Liver (tissue), 9 donors: ENCODE data around the gene DNAI4. TPM values are rescaled to one million over a fixed set of nuclear protein-coding genes. Genes with fewer than 3 reads are reported as not detected.

Source experiments
- DNase-seq: peaks from one replicate; pipeline ENCODE4 v3.0.0-alpha.2; 2017; ENCODE audit warnings: low spot score
- H3K27ac ChIP-seq, 2 donors: one replicate each; pipeline ENCODE4 v1.7.0; 2013; ENCODE audit warnings: inconsistent platforms in 2 of 2, low read length in 2 of 2, control low read depth in 1 of 2, low read depth in 1 of 2, mild to moderate bottlenecking in 1 of 2
- H3K27me3 ChIP-seq, 4 donors: one replicate each; pipeline versions ENCODE4 v1.6.1 to v1.7.0; 2013; ENCODE audit warnings: low read length in 3 of 4, inconsistent platforms in 1 of 4, mild to moderate bottlenecking in 1 of 4, moderate library complexity in 1 of 4; ENCODE audit not compliant: control insufficient read depth in 4 of 4, insufficient read depth in 4 of 4
- H3K36me3 ChIP-seq, 4 donors: one replicate each; pipeline versions ENCODE4 v1.6.1 to v1.7.0; 2013; ENCODE audit warnings: low read length in 3 of 4, mild to moderate bottlenecking in 3 of 4, low read depth in 1 of 4, moderate library complexity in 1 of 4; ENCODE audit not compliant: control insufficient read depth in 4 of 4, insufficient read depth in 3 of 4
- H3K4me1 ChIP-seq, 4 donors: one replicate each; pipeline versions ENCODE4 v1.6.1 to v1.7.0; 2013; ENCODE audit warnings: low read length in 3 of 4, mild to moderate bottlenecking in 3 of 4, moderate library complexity in 1 of 4; ENCODE audit not compliant: control insufficient read depth in 4 of 4, insufficient read depth in 4 of 4
- H3K4me3 ChIP-seq, 3 donors: one replicate each; pipeline versions ENCODE4 v1.6.1 to v1.7.0; 2013; ENCODE audit warnings: low read length in 3 of 3, control low read depth in 1 of 3, low read depth in 1 of 3, mild to moderate bottlenecking in 1 of 3
- H3K9ac ChIP-seq, 2 donors: one replicate each; pipeline ENCODE4 v1.7.0; 2013; ENCODE audit warnings: low read length in 2 of 2, mild to moderate bottlenecking in 2 of 2, moderate library complexity in 2 of 2, control low read depth in 1 of 2, low read depth in 1 of 2
- H3K9me3 ChIP-seq, 4 donors: one replicate each; pipeline versions ENCODE4 v1.6.1 to v1.7.0; 2013; ENCODE audit warnings: low read length in 3 of 4; ENCODE audit not compliant: control insufficient read depth in 4 of 4
- ATF3 ChIP-seq: IDR thresholded peaks from 2 replicates; pipeline ENCODE4 v1.6.1; 2016; ENCODE audit warnings: antibody characterized with exemption
- CTCF ChIP-seq: fragments of 150-350 bp; IDR thresholded peaks from 2 replicates; pipeline ENCODE4 v1.5.1; 2017; ENCODE audit warnings: improper control_type of control experiment, low read depth, low read length; ENCODE audit not compliant: missing input control
- EGR1 ChIP-seq, 2 donors: IDR thresholded peaks; 2 replicates each; pipeline ENCODE4 v1.6.1; 2016 to 2018; ENCODE audit warnings: antibody characterized with exemption in 2 of 2, low read depth in 2 of 2
- FOXA1 ChIP-seq: IDR thresholded peaks from 2 replicates; pipeline ENCODE4 v1.6.1; 2016; ENCODE audit warnings: antibody characterized with exemption
- FOXA2 ChIP-seq: IDR thresholded peaks from 2 replicates; pipeline ENCODE4 v1.6.1; 2016; ENCODE audit warnings: antibody characterized with exemption
- GABPA ChIP-seq, 2 donors: IDR thresholded peaks in 1 of 2; conservative IDR thresholded peaks in 1 of 2; 2 replicates each; pipeline ENCODE4 v1.6.1; 2016; ENCODE audit warnings: antibody characterized with exemption in 2 of 2, mild to moderate bottlenecking in 1 of 2, moderate library complexity in 1 of 2
- HNF4A ChIP-seq, 2 donors: conservative IDR thresholded peaks; 2 replicates each; pipeline ENCODE4 v1.6.1; 2016; ENCODE audit warnings: antibody characterized with exemption in 2 of 2, mild to moderate bottlenecking in 2 of 2
- HNF4G ChIP-seq: IDR thresholded peaks from 2 replicates; pipeline ENCODE4 v1.6.1; 2016; ENCODE audit warnings: antibody characterized with exemption
- JUND ChIP-seq, 2 donors: IDR thresholded peaks; 2 replicates each; pipeline ENCODE4 v1.6.1; 2016; ENCODE audit warnings: antibody characterized with exemption in 2 of 2
- RAD21 ChIP-seq, 2 donors: IDR thresholded peaks; 2 replicates each; pipeline ENCODE4 v1.6.1; 2016; ENCODE audit warnings: antibody characterized with exemption in 2 of 2, mild to moderate bottlenecking in 2 of 2
- RXRA ChIP-seq, 2 donors: IDR thresholded peaks; 2 replicates each; pipeline ENCODE4 v1.6.1; 2017 to 2018; ENCODE audit warnings: antibody characterized with exemption in 2 of 2, mild to moderate bottlenecking in 1 of 2
- SP1 ChIP-seq: IDR thresholded peaks from 2 replicates; pipeline ENCODE4 v1.6.1; 2018; ENCODE audit warnings: antibody characterized with exemption, mild to moderate bottlenecking
- WGBS: extraction: QIAGEN DNeasy Blood & Tissue Kit; methylation state at CpG from one replicate; pipeline ENCODE4 v1.1.7; 2013; 5-methylcytosine and 5-hydroxymethylcytosine counted together
- polyA plus RNA-seq, 2 donors: library from polyadenylated mRNA; stranded (reverse) in 1 of 2; unstranded in 1 of 2; fragments of 200-250 nt in 1 of 2; fragments of >200 nt in 1 of 2; fragmentation: Nextera tagmentation in 1 of 2; extraction: Ambion mirVana in 1 of 2; gene quantifications; one replicate each; pipeline versions ENCODE4 v1.2.1 to v1.2.3, GENCODE V29; 2013 to 2015
- total RNA-seq, 2 donors: library from RNA; depleted of rRNA; stranded (reverse); fragments of >200 nt; gene quantifications; one replicate each; pipeline ENCODE4 v1.2.3, GENCODE V29; 2014
- TF ChIP-seq, protein P1 (sequence below): IDR thresholded peaks from 2 replicates; pipeline ENCODE4 v1.6.1; 2016; ENCODE audit warnings: antibody characterized with exemption, mild to moderate bottlenecking
- TF ChIP-seq, protein P2 (sequence below): IDR thresholded peaks from 2 replicates; pipeline ENCODE4 v1.6.1; 2016; ENCODE audit warnings: antibody characterized with exemption
- TF ChIP-seq, protein P3 (sequence below): IDR thresholded peaks from 2 replicates; pipeline ENCODE4 v1.6.1; 2016; ENCODE audit warnings: antibody characterized with exemption
- donor health status: healthy.
- donor health status: healthy.
- donor health status: healthy.
- donor health status: healthy.
- donor health status: healthy.

DNAI4 gene
- total and polyA plus RNA-seq, 4 donors = 0.42 to 1.8 (median 0.84) TPM

DNA sequence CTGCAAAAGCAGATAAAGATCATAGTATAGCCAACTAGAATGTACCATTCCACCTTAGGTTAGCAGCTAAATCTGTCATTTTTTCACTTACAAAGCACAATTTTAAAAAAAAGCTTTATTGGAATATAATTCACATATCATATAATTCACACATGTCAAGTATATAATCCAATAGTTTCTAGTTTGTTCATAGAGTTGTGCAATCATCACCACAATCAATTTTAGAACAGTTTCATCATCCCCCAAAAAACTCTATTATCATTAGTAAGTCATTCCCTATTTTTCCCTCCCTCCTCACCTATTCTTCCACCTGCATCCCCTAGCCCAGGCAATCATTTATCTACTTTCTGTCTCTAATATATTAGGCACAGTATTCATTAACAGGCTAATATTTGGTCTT, 91.5 kb downstream of the DNAI4 start (continued):
- TF ChIP-seq CTCF = no peak
- TF ChIP-seq FOXA2 = no peak
- no peak for TF ChIP-seq SP1
- no peak for TF ChIP-seq EGR1 (IDR thresholded peaks at IDR 0.05; ENCODE audit: low read depth in 2 of 2)
- TF ChIP-seq ATF3 = no peak
- no peak for TF ChIP-seq HNF4G
- no peak for TF ChIP-seq RXRA (IDR thresholded peaks at IDR 0.05)

- Histone ChIP-seq H3K9ac (no peak overlapping the region), H3K4me1 (no peaks in the 10 kb centered on the region), H3K4me3 (no peak overlapping the region), H3K27ac (no peak overlapping the region), H3K9me3 (no peaks in the 10 kb centered on the region), H3K27me3 (no peaks in the 10 kb centered on the region), H3K36me3 (no peaks in the 10 kb centered on the region)
- DNase-seq = no peak
- no peak for TF ChIP-seq FOXA1
- TF ChIP-seq, protein P1, sequence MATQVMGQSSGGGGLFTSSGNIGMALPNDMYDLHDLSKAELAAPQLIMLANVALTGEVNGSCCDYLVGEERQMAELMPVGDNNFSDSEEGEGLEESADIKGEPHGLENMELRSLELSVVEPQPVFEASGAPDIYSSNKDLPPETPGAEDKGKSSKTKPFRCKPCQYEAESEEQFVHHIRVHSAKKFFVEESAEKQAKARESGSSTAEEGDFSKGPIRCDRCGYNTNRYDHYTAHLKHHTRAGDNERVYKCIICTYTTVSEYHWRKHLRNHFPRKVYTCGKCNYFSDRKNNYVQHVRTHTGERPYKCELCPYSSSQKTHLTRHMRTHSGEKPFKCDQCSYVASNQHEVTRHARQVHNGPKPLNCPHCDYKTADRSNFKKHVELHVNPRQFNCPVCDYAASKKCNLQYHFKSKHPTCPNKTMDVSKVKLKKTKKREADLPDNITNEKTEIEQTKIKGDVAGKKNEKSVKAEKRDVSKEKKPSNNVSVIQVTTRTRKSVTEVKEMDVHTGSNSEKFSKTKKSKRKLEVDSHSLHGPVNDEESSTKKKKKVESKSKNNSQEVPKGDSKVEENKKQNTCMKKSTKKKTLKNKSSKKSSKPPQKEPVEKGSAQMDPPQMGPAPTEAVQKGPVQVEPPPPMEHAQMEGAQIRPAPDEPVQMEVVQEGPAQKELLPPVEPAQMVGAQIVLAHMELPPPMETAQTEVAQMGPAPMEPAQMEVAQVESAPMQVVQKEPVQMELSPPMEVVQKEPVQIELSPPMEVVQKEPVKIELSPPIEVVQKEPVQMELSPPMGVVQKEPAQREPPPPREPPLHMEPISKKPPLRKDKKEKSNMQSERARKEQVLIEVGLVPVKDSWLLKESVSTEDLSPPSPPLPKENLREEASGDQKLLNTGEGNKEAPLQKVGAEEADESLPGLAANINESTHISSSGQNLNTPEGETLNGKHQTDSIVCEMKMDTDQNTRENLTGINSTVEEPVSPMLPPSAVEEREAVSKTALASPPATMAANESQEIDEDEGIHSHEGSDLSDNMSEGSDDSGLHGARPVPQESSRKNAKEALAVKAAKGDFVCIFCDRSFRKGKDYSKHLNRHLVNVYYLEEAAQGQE = no peak
- no peak for TF ChIP-seq EGR1 (IDR thresholded peaks at IDR 0.05; ENCODE audit: low read depth in 2 of 2)
- TF ChIP-seq HNF4A (conservative IDR thresholded peaks at IDR 0.05) = no peak
- WGBS = 76% methylated on average over 3 of the region's 3 CpGs
Measured at GRCh38 chr1:66831529-66832239, 93.0 kb downstream of the DNAI4 start.

DNA sequence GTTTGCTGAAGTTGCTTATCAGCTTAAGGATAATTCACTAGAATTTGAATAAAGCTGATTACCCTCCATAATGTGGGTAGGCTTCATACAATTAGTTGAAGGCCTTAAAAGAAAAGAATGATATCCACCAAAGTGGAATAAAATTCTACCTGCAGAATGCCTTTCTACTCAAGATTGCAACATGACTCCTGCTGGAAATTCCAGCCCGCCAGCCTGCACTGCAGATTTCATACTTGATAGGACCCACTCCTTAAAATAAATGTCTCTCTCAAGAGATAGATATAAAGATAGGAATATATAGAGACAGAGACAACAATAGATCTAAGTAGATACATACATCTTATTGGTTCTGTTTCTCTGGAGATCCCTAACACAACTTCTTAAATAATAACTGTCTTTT, 99.9 kb downstream of the DNAI4 start:
- no peak overlapping the region for H3K4me3 ChIP-seq
- TF ChIP-seq JUND (IDR thresholded peaks at IDR 0.05) (no peak), EGR1 (IDR thresholded peaks at IDR 0.05; ENCODE audit: low read depth in 2 of 2) (no peak), RAD21 (IDR thresholded peaks at IDR 0.05) (no peak), FOXA1 (no peak), GABPA (IDR thresholded peaks at IDR 0.05 in 1 of 2, conservative IDR thresholded peaks at IDR 0.05 in 1 of 2) (no peak), RXRA (IDR thresholded peaks at IDR 0.05) (no peak), FOXA2 (no peak), HNF4A (conservative IDR thresholded peaks at IDR 0.05) (no peak)
- TF ChIP-seq, protein P2, sequence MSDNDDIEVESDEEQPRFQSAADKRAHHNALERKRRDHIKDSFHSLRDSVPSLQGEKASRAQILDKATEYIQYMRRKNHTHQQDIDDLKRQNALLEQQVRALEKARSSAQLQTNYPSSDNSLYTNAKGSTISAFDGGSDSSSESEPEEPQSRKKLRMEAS = no peak
- TF ChIP-seq, protein P3, sequence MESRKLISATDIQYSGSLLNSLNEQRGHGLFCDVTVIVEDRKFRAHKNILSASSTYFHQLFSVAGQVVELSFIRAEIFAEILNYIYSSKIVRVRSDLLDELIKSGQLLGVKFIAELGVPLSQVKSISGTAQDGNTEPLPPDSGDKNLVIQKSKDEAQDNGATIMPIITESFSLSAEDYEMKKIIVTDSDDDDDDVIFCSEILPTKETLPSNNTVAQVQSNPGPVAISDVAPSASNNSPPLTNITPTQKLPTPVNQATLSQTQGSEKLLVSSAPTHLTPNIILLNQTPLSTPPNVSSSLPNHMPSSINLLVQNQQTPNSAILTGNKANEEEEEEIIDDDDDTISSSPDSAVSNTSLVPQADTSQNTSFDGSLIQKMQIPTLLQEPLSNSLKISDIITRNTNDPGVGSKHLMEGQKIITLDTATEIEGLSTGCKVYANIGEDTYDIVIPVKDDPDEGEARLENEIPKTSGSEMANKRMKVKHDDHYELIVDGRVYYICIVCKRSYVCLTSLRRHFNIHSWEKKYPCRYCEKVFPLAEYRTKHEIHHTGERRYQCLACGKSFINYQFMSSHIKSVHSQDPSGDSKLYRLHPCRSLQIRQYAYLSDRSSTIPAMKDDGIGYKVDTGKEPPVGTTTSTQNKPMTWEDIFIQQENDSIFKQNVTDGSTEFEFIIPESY = no peak
- no peaks in the 10 kb centered on the region for H3K9me3 ChIP-seq
- WGBS = 96% methylated on average over 1 of the region's 1 CpG
- H3K9ac ChIP-seq = no peak overlapping the region
- no peaks in the 10 kb centered on the region for H3K36me3 ChIP-seq
- H3K27ac ChIP-seq = no peak overlapping the region
- no peak for DNase-seq
- no peaks in the 10 kb centered on the region for H3K27me3 ChIP-seq
- no peaks in the 10 kb centered on the region for H3K4me1 ChIP-seq
